ENCODE data around the gene NLN.
A peak's percentile ranks its signal among the peaks of the same experiment; 100 is the strongest.
"Not testable (repeated sequence)": the region's sequence is repeated elsewhere in the genome, so short reads cannot be mapped to it uniquely, and the experiment has no call there.

NLN gene

DNA sequence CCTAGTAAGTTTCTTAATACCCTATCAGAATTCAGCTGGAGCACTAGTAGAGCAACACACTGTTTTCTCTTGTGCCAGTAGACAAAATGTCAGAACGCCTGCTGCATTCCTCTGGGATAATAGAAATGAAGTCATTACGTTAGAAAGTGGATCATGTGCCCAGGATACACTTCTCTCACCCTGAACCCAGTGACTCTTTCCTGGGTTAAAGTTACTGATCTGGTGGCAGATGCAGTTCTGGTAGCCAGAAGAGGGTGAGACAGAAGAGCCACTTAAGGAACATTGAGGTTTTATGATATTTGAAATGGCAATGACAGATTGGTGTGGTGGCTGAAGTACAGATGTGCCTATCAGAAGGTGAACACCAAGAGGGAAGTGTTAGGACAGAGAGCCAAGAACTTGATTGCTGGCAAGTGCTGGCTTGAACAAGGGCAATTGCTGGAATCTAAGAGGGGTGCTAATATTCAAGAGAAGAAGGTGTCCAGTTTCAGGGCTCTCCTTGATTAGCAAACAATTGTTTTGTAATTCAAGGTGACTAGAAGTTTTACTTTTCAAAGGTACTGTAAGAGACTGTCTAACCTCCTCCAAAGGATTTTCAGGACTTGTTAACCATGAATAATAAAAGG is 110.7 kb downstream of the NLN start:
- DNase-seq, result no peak

DNA sequence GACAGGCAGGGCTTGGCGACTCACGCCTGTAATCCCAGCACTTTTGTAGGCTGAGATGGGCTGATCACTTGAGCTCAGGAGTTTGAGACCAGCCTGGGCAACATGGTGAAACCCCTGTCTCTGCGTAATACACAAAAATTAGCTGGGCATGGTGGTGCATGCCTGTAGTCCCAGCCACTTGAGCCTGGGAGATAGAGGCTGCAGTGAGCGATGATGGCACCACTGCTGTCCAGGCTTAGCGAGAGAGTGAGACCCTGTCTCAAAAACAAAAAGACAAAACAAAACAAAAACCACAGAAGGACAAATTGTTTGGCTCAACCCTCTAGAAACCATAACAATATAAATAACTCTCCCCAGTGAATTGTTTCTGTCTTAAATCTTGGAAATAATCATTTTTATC is 111.8 kb downstream of the NLN start:
- DNase-seq, result no peak

DNA sequence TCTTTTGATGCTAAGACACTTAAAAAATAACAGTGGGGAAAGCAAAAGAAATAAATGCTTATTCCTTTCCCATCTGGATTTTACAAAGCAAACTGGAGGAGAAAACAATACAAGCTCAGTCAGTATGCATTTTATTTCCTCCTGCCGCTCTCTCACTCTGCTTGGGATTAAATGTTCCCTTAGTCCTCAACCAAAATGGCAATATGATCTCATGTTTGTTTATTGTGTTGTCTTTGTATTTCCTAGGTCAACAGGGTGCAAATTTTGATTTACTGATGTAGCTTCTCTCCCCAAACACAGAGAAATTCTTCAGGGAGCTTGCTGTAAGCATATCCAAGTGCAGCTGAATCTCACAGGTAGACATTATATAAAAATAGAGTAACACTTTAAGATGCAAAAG is 112.3 kb downstream of the NLN start:
- DNase-seq, result no peak

DNA sequence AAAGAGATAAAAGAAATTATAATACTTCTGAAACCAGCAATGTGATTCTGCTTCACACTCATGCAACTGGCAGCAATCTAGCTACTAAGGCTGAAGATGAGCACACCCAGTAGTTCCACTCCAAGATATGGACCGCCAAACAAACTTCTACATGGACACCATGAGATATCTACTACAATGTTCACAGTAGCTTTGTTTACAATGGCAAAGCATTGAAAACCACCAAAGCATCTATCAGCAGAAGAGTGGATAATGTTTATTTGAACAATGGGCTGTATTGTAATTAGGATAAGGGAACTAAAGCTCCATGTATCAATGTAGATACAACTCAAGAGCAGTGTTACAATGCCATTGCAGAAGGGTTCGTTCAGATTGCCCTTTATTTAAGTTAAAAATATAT is 113.2 kb downstream of the NLN start:
- no peak for DNase-seq

DNA sequence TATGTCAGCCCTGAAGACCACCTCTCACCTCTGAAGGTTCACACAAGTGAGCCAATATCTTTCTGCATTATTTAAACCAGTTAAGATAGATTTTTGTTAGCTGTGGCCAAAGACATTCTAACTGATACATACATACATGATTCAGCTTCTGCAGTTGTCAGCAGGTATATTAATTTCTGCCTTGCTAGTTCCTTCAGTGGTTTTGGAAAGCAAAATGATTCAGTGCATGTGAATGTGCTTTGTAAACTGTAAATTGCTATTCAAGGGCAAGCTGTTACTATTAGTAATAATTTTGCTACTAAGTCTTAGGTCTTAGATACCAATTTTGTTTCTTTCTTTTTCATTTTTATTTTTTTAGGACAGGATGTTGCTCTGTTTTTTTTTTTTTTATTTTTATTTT is 115.1 kb downstream of the NLN start:
- peak; percentile 89 for DNase-seq

DNA sequence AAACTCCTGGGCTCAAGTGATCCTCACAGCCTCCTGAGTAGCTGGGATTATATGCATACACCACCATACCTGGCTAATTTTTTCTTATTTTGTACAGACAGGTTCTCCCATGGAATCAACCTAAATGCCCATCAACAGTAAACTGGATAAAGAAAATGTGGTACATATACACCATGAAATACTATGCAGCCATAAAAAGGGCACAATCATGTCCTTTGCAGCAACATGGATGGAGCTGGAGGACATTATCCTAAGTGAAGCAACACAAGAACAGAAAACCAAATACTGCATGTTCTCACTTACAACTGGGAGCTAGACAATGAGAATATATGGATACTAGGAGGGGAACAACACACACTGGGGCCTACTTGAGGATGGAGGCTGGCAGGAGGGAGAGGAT is 117.2 kb downstream of the NLN start:
- not testable (repeated sequence) for DNase-seq

DNA sequence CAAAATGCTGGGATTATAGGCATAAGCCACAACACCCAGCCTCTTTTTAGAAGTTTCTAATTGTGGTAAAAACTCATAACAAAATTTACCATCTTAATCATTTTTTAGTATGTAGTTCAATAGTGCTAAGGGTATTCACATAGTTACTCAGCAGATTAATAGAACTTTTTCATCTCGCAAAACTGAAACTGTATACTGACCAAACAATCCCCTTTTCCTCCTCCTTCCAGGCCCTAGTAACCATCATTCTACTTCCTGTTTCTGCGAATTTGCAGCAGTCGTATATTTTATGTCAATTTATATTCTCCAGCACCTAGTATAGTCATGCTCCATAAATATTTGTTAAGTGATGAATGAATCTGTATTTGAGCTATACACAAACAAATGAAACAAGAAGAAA is 118.1 kb downstream of the NLN start:
- DNase-seq, result no peak

DNA sequence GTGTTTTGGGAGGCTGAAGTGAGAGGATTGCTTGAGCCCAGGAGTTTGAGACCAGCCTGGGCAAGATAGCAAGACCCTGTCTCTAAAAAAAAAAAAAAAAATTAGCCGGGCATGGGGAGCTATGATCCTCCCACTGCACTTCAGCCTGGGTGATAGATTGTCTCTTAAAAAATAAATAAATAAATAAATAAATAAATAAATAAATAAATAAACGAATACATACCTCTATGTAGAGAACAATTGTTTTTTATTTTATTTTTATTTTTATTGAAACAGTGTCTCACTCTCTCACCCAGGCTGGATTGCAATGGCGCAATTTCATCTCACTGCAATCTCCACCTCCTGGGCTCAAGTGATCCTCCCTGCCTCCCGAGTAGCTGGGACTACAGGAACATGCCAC is 122.8 kb downstream of the NLN start:
- not testable (repeated sequence) for DNase-seq

DNA sequence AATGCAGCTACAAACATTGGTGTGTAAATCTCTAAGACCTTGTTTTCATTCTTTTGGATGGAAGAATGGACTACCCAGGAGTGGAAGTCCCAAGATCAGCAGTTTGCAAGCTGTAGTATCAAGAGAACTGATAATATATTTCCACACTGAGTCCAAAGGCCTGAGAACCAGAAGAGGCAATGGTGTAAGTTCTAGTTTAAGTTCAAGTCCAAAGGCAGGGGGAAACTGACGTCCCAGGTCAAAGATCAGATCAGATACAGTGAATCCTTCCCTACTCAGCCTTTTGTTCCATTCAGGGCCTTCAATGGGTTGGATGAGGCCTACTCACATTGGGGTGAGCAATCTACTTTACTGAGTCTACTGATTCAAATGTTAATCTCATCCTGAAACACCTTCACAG is 124.1 kb downstream of the NLN start:
- DNase-seq, result no peak

DNA sequence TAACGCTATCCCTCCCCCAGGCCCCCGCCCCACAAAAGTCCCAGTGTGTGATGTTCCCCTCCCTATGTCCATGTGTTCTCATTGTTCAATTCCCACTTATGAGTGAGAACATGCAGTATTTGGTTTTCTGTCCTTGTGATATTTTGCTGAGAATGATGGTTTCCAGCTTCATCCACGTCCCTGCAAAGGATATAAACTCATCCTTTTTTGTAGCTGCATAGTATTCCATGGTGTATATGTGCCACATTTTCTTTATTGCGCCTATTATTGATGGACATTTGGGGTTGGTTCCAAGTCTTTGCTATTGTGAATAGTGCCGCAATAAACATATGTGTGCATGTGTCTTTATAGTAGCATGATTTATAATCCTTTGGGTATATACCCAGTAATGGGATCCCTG is 125.0 kb downstream of the NLN start:
- not testable (repeated sequence) for DNase-seq

DNA sequence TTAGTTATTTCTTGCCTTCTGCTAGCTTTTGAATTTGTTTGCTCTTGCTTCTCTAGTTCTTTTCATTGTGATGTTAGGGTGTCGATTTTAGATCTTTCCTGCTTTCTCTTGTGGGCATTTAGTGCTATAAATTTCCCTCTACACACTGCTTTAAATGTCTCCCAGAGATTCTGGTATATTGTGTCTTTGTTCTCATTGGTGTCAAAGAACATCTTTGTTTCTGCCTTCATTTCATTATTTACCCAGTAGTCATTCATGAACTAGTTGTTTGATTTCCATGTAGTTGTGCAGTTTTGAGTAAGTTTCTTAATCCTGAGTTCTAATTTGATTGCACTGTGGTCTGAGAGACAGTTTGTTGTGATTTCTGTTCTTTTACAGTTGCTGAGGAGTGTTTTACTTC is 127.9 kb downstream of the NLN start:
- not testable (repeated sequence) for DNase-seq

DNA sequence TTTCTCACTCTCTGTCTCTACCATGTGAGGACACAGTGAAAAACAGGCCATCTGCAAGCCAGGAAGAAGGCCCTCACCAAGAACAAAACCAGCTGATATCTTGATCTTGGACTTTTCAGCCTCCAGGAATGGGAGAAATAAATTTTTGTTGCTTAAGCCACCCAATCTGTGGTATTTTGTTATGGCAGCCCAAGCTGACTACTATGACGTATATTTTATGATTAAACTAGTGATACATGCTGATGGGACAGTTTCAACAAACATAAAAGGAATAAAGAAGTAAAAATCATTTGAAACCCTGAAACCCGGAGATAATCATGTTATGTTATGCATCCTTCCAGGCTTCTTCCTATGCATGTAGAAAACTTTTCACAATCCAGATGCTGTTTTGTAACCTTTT is 132.9 kb downstream of the NLN start:
- DNase-seq, result peak; percentile 65

DNA sequence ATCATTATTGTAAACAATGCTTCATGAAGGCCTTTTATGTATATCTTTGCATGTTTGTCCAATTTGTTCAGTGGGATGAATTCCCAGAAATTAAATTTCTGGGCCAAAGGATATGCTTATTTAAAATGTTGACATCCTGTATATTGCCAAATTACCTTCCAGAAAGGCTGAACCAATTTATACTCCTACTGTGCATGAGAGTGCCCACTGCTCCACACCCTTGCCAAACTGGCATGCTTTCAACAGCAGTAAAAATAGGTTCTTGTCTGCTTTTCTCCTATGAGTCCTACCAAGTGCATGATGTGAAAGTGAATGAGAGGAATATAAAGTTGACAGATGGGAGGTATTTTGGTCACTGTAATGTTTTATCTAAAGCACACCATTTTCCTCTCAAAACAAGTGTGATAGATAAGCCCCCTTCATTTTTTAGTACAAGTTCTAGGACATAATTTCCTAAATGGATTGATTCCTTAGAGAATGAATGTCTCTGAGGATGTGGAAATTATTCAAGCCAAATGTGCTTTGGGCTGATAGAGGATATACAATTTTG is 133.8 kb downstream of the NLN start:
- no peak for DNase-seq

DNA sequence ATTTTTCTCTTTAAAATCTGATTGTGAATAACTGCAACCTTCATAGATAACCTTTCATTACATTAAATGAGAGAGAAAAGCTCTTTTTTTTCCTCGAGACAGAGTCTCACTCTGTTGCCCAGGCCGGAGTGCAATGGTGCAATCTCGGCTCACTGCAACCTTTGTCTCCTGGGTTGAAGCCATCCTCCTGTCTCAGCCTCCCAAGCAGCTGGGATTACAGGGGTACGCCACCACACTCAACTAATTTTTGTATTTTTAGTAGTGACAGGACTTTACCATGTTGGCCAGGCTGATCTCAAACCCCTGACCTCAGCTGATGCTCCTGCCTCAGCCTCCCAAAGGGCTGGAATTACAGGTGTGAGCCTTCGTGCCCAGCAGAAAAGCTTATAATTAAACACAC is 134.5 kb downstream of the NLN start:
- DNase-seq, result no peak

DNA sequence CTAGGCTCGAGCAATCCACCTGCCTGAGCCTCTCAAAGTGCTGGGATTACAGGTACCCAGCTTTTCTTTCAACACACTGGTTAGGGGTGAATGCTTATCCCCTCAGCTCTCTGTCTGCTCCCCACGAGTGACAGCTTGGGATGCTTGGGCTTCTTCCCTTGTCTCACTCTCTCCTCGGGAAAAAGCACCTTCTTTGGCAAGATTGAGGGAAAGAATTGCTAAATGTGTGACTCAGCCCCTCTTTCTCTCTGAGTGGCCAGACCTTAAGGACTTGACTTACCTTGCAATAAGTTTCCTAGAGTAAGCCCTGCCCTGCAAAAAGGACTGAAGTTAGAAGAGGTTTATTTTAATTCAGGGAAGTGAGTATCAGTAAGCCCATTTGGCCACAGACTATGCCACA is 136.3 kb downstream of the NLN start:
- peak; percentile 31 for DNase-seq

DNA sequence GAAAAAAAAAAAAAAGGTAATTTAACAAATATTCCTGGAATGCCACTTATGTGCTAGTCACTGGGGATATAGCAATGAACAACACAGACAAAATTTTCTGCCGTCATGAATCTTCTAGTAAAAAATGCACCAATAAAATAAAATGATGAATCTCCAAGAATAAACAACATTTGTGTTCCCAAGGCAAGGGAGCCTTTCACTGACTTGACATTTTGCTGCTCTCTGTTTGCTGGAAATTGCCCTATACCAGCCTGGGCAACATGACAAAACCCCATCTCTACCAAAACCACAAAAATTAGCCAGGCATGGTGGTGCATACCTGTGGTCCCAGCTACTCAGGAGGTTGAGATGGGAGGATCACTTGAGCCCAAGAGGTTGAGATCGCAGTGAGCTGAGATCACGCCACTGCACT is 139.8 kb downstream of the NLN start:
- DNase-seq, result peak; percentile 97

DNA sequence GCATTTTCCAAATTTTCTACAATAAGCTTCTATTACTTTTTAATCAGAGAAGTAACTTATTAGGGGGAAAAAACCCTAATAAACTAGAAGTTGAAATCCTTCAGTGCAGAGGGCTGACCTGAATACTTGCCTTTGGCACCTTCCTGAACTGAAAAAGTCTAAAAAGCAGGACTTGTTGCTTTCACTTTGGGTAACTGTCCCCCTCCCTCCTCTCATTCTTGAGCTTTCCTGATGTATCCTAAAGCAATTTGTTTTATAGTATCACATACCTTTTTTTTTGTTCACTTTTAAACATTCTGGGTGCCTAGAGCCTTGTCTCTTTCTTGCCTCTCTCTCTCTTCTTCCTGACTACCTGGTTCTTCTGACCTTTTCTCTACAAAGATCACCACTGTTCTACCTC is 140.4 kb downstream of the NLN start:
- peak; percentile 32 for DNase-seq

DNA sequence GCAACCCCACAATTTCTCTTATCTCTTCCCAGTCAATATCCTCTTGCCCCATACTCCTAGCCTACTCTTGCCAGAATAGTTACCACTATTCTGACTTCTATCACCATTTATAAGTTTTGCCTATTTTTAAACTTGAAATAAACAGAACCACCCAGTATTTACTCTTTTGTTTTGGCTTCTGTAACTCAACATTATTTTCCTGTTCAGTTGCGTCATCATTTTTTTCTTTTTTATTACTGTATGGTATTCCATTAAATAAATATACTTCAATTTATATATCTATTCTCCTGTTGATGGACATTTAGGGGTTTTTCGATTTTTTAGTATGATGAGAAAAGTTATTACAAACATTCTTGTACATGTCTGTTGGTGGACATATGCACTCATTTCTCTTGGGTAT is 141.7 kb downstream of the NLN start:
- no peak for DNase-seq

DNA sequence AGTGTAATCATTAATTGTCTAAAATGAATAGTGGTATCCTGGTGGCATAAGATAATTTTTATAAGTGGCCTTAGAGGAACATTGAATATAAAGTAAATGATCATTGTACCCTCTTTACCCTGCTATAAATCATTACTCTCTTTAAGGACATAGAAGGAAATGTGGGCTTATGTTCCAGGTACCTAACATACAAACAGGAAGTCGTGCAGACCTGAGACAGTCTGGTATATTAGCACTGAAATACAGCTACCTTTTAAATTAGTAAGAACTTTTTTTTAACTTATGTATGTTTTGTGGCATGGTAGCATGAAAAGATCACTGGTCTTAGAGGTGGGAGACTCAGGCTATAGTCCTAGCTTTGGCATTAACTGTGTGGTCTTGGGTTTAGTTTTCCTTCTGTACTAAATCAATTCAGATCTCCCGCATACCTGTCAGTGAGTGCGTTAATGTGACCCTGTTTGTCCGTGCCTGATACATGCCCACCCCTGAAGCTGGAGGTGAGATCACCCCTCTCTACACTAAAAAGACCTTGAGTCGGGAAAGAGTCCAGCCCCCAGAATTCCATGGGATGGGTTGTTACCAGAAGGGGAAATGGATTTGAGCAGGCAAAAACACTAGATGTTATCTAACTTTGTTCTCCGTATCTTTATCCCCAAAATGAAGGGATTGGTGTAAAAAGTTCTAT is 145.0 kb downstream of the NLN start:
- no peak for DNase-seq

DNA sequence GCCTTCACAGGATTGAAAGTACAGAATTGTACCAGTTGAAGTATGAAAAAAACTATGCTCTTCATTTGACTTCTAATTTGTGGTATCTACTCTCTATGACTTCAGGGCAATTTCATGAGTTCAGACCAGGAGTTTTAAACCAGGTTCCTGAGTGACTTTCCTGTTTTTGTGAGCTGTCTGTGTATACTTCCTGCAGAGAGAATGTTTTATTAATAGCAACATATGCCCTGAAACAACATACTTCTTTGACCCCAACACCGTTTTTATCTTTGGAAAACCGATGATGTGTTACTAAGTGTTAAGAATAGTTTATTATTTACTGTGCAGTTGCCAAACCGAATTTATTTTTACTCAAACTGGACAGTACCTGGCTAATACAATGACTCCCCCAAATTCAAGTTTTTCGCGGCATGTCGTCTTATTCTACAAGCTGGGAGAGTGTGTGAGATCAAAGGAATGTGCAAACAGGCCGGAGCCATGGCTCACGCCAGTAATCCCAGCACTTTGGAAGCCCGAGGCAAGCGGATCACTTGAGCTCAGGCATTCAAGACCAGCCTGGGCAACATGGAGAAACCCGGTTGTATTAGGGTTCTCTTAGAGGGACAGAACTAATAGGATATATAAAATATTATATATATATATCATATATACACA is 145.7 kb downstream of the NLN start:
- DNase-seq, result no peak

DNA sequence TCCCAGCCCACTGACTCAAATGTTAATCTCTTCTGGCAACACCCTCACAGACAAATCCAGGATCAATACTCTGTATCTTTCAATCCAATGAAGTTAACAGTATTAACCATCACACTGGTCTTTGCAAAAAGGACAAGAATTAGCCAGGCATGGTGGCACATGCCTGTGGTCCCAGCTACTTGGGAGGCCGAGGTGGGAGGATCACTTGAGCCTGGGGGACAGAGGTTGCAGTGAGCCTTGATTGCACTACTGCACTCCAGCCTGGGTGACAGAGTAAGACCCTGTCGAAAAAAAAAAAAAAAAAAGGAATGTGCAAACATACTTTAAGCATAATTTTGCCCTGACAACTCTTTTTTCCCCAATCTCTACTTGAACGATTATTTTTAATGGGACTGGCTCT is 146.5 kb downstream of the NLN start:
- no peak for DNase-seq

DNA sequence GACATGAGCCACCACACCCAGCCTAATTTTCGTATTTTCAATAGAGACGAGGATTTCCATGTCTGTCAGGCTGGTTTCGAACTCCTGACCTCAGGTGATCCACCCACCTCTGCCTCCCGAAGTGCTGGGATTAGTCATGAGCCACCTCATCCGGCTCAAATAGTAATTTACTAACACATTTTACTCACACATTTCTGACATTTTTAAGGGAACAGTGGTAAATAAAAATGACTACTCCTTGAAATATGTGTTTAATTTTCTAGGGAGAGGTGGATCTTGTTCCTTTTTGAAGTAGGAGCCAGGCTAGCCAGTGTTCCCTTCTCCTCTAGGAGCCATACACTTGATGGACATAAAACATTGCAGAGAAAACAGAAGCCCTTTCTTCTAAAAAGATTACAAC is 149.2 kb downstream of the NLN start:
- peak; percentile 78 for DNase-seq

DNA sequence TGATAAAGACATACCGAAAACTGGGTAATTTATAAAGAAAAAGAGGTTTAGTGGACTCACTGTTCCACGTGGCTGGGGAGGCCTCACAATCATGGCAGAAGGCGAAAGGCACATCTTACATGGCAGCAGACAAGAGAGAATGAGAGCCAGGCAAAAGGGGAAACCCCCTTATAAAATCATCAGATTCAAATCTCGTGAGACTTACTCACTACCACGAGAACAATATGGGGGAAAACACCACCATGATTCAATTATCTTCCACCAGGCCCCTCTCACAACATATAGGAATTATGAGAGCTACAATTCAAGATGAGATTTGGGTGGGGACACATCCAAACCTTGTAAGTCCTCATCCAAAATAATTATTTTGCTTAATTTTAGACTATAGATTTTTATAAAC is 149.8 kb downstream of the NLN start:
- DNase-seq, result not testable (repeated sequence)

DNA sequence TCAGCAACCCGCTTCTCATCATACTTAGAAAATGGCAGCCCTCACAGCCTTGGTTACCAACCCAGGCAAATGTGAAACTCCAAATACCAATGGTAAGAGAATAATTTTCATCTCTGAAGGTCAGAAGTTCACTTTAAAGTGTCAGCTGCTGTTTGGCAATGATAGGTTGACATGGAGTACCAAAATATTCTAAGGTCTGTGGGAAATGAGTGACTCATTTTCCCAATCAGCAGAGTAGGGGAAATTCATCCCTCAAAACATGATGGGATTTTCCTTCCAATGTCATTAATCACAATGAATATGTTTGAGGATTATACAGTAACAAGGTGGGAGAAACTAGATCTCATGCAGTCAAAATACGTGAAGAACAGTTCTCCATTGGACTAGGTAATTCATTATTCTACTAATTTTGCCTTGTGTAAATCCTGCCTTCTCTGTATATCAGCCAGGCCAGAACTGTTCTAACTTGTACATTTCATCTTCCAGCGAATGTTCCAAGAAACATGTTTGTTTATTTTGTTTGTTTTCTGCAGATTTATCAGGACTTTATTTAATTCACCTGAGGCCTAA is 151.3 kb downstream of the NLN start:
- peak; percentile 65 for DNase-seq

Measured in fibroblast of skin of abdomen (primary cell).